ENCODE measurements around the gene MSTN. TPM values are rescaled to one million over a fixed set of nuclear protein-coding genes. Genes with fewer than 3 reads are reported as not detected.

Gene MSTN
- total RNA-seq, 3 donors from 2014 or later: 0.64 to 0.73 (median 0.66) TPM

DNA sequence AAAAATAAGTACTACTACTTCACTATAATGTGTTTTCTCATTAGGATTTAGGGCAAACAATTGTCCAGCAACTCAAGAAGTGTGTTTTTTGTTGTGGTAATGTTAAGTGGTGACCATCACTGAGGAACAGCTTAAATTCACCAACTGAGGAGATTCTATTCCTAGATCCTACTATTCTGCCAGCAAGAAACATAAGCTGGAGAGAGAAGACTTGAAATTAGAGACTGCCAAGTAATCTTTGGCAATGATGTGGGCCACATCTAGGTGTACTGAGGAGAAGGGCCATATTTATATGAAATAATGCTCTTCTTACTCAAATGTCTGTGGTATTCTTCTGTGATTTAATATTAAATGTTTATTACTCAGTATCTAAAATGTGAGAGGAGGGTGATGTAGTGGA is 44.3 kb upstream of the MSTN start:
- no peak overlapping the region for H3K27ac ChIP-seq
- intact Hi-C loops (cut with DNase I; ENCODE audit: low total_unique reads): no loop called here
- H3K36me3 ChIP-seq: no peaks in the 10 kb centered on the region
- no peak for TF ChIP-seq POLR2AphosphoS5 (IDR thresholded peaks at IDR 0.05)
- TF ChIP-seq, protein P1, sequence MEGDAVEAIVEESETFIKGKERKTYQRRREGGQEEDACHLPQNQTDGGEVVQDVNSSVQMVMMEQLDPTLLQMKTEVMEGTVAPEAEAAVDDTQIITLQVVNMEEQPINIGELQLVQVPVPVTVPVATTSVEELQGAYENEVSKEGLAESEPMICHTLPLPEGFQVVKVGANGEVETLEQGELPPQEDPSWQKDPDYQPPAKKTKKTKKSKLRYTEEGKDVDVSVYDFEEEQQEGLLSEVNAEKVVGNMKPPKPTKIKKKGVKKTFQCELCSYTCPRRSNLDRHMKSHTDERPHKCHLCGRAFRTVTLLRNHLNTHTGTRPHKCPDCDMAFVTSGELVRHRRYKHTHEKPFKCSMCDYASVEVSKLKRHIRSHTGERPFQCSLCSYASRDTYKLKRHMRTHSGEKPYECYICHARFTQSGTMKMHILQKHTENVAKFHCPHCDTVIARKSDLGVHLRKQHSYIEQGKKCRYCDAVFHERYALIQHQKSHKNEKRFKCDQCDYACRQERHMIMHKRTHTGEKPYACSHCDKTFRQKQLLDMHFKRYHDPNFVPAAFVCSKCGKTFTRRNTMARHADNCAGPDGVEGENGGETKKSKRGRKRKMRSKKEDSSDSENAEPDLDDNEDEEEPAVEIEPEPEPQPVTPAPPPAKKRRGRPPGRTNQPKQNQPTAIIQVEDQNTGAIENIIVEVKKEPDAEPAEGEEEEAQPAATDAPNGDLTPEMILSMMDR (IDR thresholded peaks at IDR 0.05): no peak
- TF ChIP-seq POLR2A (IDR thresholded peaks at IDR 0.05): no peak
- DNase-seq (ENCODE audit: low spot score in 2 of 2): no peak
- no peak overlapping the region for H3K4me3 ChIP-seq
- no peaks in the 10 kb centered on the region for H3K27me3 ChIP-seq
- H3K4me1 ChIP-seq: no peaks in the 10 kb centered on the region
- no peaks in the 10 kb centered on the region for H3K9me3 ChIP-seq

DNA sequence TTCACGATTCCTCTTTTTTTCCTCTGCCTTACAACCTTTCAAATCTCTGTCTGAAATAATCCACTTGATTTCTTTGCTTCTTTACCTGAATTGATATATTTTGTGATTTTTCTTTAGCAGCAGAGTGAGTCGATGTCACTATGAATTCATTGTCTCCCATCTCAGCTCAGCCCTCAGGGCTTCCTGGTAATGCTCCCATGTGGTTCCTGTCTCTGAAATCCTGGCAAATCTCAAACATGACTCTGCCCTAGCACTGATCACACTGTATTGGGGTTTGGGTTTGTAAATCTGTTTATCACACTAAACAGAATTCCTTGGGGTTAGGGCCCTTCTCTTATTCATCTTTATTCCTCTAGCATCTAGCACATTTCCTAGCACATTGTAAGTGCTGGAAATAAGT is 43.0 kb upstream of the MSTN start:
- Histone ChIP-seq H3K4me1 (no peaks in the 10 kb centered on the region), H3K9me3 (no peaks in the 10 kb centered on the region), H3K36me3 (no peaks in the 10 kb centered on the region), H3K27me3 (no peaks in the 10 kb centered on the region), H3K4me3 (no peak overlapping the region), H3K27ac (peak overlapping the region in 1 of 2 donors; percentile 2)
- intact Hi-C loops (cut with DNase I; ENCODE audit: low total_unique reads): no loop called here
- TF ChIP-seq POLR2A (IDR thresholded peaks at IDR 0.05) (no peak), POLR2AphosphoS5 (IDR thresholded peaks at IDR 0.05) (no peak)
- TF ChIP-seq, protein P1 (IDR thresholded peaks at IDR 0.05): no peak
- peak in 1 of 2 donors; percentile 33 for DNase-seq (ENCODE audit: low spot score in 2 of 2)

DNA sequence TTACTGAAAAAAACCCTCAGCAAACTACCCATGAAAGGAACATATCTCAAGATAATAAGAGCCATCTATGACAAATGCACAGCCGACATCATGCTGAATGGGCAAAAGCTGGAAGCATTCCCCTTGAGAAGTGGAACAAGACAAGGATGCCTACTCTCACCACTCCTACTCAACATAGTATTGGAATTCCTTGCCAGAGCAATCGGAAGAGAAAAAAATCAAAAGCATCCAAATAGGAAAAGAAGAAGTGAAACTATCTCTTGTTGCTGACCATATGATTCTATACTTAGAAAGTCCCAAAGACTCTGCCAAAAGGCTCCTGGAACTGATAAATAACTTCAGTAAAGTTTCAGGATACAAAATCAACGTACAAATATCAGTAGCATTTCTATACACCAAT is 40.6 kb upstream of the MSTN start:
- no peak overlapping the region for H3K4me3 ChIP-seq
- intact Hi-C loops (cut with DNase I; ENCODE audit: low total_unique reads): no loop called here
- H3K27me3 ChIP-seq: no peaks in the 10 kb centered on the region
- no peaks in the 10 kb centered on the region for H3K36me3 ChIP-seq
- no peak overlapping the region for H3K27ac ChIP-seq
- TF ChIP-seq POLR2AphosphoS5 (IDR thresholded peaks at IDR 0.05) (no peak), POLR2A (IDR thresholded peaks at IDR 0.05) (no peak)
- DNase-seq (ENCODE audit: low spot score in 2 of 2): no peak
- H3K4me1 ChIP-seq: no peaks in the 10 kb centered on the region
- H3K9me3 ChIP-seq: peaks cover 0 to 4% of the 10 kb centered on the region in 2 donors

DNA sequence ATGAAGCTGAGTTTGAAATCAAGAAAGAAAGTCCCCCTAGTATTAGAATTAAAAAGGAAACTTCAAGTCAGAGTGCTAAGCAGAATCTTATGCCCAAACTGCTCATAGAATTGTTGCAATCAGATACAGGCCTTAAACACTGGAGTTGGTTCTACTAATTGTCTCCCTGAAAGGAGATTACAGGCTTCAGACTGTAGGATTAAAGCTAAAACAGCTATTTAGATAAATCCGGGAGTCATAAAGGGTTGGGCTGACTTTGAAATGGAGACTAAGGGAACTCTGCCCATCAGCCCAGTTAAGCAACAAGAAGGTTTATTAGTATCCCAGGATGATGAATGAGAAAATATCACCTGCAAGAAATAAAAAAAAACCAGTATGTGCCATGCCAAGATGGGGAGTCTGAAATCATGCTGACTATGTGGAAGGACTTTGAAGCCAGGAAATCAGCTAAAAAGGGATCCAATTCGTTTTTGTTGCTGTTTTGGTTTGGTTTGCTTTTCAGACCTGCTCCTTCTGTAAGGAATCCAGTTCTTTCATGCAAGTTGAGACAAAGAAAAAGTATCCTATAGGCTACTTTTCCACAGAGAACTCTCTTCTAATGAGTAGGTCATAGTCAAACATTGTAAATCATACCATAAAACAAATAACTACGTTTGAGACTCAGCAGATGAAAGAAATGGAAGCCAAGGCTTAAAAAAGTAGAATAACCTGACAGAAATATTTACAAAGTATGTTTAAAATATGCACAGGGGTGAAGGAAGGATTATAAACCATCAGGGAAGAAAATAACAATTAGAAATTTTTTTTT is 37.6 kb upstream of the MSTN start:
- Histone ChIP-seq H3K36me3 (no peaks in the 10 kb centered on the region), H3K9me3 (peaks cover 0 to 4% of the 10 kb centered on the region in 2 donors), H3K27ac (no peak overlapping the region), H3K4me1 (no peaks in the 10 kb centered on the region), H3K27me3 (no peaks in the 10 kb centered on the region), H3K4me3 (no peak overlapping the region)
- intact Hi-C loops (cut with DNase I; ENCODE audit: low total_unique reads): no loop called here
- TF ChIP-seq POLR2AphosphoS5 (IDR thresholded peaks at IDR 0.05) (no peak), POLR2A (IDR thresholded peaks at IDR 0.05) (no peak)
- TF ChIP-seq, protein P1 (IDR thresholded peaks at IDR 0.05): no peak
- DNase-seq (ENCODE audit: low spot score in 2 of 2): no peak

DNA sequence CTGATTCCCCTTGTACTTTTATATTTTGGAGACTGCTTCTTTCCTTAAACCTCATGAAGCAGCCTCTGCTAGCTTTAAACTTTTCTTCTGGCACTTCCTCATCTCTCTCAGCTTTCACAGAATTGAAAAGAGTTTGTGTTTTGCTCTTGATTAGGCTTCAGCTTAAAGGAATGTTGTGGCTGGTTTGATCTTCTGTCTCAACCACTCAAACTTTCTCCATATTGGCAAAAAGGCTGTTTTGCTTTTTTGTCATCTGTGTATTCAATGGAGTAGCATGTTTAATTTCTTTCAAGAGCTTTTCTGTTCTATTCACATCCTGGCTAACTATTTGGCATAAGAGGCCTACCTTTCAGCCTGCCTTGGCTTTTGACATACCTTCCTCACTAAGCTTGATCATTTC is 36.3 kb upstream of the MSTN start:
- TF ChIP-seq, protein P1 (IDR thresholded peaks at IDR 0.05): no peak
- TF ChIP-seq POLR2A (IDR thresholded peaks at IDR 0.05) (no peak), POLR2AphosphoS5 (IDR thresholded peaks at IDR 0.05) (no peak)
- intact Hi-C loops (cut with DNase I; ENCODE audit: low total_unique reads): no loop called here
- no peak overlapping the region for H3K4me3 ChIP-seq
- H3K27ac ChIP-seq: peak overlapping the region in 1 of 2 donors; percentile 48
- H3K4me1 ChIP-seq: no peaks in the 10 kb centered on the region
- H3K27me3 ChIP-seq: no peaks in the 10 kb centered on the region
- DNase-seq (ENCODE audit: low spot score in 2 of 2): no peak
- no peaks in the 10 kb centered on the region for H3K36me3 ChIP-seq
- H3K9me3 ChIP-seq: peaks cover 0 to 4% of the 10 kb centered on the region in 2 donors

Measured in breast epithelium (tissue), 4 donors.